ENCODE measurements around the gene RASL11A. TPM values are rescaled to one million over a fixed set of nuclear protein-coding genes. Genes with fewer than 3 reads are reported as not detected.
"Not testable (repeated sequence)": the region's sequence is repeated elsewhere in the genome, so short reads cannot be mapped to it uniquely, and the experiment has no call there.

The RASL11A gene
- total RNA-seq, 4 donors from 2014 or later: 18.9 to 36.1 (median 28.6) TPM

DNA sequence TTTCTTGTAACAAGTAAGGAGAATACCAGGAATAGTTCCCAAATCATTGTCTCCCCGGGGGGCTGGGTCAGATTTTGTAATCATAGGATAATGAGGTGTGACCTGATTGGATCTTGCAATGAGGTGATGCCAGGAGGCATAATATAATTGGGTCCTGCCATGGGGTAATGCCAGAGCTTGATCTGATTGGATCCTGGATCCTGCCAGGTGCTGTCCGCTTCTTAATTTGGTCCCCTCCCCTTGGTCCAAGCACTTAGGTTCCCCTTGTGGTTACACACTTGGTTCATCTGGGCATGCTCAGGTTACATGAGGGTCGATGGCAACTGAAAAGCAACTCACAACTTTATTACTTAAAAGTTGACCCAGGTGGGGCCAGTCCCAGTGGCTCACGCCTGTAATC is 20.1 kb downstream of the RASL11A start:
- no peaks in the 10 kb centered on the region for H3K27me3 ChIP-seq
- no peaks in the 10 kb centered on the region for H3K9me3 ChIP-seq
- H3K27ac ChIP-seq: no peak overlapping the region
- H3K4me3 ChIP-seq: no peak overlapping the region
- intact Hi-C loops (cut with DNase I; ENCODE audit: low total_unique reads): no loop called here
- TF ChIP-seq, protein P1, sequence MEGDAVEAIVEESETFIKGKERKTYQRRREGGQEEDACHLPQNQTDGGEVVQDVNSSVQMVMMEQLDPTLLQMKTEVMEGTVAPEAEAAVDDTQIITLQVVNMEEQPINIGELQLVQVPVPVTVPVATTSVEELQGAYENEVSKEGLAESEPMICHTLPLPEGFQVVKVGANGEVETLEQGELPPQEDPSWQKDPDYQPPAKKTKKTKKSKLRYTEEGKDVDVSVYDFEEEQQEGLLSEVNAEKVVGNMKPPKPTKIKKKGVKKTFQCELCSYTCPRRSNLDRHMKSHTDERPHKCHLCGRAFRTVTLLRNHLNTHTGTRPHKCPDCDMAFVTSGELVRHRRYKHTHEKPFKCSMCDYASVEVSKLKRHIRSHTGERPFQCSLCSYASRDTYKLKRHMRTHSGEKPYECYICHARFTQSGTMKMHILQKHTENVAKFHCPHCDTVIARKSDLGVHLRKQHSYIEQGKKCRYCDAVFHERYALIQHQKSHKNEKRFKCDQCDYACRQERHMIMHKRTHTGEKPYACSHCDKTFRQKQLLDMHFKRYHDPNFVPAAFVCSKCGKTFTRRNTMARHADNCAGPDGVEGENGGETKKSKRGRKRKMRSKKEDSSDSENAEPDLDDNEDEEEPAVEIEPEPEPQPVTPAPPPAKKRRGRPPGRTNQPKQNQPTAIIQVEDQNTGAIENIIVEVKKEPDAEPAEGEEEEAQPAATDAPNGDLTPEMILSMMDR (IDR thresholded peaks at IDR 0.05): no peak
- TF ChIP-seq POLR2A (IDR thresholded peaks at IDR 0.05): no peak
- H3K4me1 ChIP-seq: no peaks in the 10 kb centered on the region
- H3K36me3 ChIP-seq: no peaks in the 10 kb centered on the region
- DNase-seq: no peak

DNA sequence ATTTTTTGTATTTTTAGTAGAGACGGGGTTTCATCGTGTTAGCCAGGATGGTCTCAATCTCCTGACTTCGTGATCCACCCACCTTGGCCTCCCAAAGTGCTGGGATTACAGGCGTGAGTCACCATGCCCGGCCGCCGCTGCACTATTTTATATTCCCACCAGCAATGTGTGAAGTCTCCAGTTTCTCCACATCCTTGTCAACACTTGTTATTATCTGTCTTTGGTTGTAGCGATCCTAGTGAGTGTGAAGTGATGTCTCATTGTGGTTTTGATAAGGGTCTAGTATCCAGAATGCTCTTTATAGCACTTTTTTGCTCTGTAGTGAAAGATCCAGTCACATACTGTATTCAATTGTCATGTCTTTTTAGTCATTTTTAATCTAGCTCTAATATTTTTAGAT is 21.3 kb downstream of the RASL11A start:
- H3K36me3 ChIP-seq; H3K9me3 ChIP-seq; H3K4me3 ChIP-seq; intact Hi-C loops (cut with DNase I; ENCODE audit: low total_unique reads); H3K27me3 ChIP-seq; H3K4me1 ChIP-seq; DNase-seq; H3K27ac ChIP-seq: not testable (repeated sequence)

DNA sequence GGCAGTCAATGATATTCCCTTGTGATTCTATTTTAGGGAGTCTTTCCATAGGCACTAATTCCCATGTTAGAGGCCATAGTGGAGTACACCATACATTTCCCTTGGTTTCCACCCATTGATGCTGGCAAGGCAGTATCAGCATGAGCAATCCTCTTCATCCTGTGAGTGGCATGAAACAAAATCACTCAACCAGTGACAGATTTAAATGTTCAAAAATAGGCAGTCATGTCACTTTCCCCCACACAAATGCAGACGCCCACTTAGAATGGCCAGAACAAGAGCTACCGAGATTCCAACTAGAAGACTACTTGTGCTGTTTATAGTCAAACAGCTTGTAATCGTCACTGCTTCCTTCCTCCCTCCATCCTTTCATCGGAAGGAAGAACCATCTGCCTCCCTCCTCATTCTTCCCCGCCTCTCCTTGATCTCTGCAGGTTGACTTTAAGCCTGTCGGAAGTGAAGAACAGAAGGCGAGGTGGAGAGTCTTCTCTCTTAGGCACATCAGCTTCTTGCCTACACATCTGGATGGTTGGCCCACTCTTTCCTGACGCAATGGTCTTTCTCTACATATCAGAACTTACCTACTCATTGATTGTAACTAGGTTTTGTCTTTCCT is 22.6 kb downstream of the RASL11A start:
- Histone ChIP-seq H3K27me3 (no peaks in the 10 kb centered on the region), H3K4me3 (no peak overlapping the region), H3K27ac (no peak overlapping the region), H3K4me1 (no peaks in the 10 kb centered on the region), H3K36me3 (no peaks in the 10 kb centered on the region), H3K9me3 (no peaks in the 10 kb centered on the region)
- TF ChIP-seq, protein P1 (IDR thresholded peaks at IDR 0.05): no peak
- TF ChIP-seq POLR2A (IDR thresholded peaks at IDR 0.05): no peak
- no peak for DNase-seq
- intact Hi-C loops (cut with DNase I; ENCODE audit: low total_unique reads): no loop called here

DNA sequence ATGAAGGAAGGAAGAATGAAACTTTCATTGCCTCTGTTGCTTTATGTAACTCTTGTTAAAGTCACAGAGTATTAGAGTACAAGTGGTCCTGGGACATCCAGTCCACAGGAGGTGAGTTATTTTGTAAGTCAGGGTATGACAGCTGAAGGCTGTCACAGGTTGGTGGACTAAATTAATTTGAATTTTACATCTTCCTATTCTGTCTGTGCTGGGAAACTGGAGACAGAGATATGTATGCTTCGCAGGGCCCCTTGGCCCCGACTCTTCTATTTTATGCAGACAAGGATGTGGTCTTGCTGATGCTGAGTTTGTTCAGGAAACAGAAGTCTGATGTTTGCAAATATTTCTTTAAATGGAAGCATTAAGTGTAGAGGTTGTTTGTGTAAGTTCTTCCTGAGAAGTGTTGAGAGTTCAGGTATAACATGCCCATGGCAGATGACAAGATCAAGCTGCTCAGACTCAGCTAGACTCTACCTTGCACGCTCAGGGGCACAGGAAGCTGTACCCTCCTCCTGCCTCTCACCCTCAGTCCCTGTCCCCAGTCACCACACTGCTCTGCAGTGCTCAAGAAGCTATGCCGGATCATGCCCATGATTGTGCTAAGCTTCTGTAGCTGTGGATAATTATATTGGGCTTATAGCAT is 23.4 kb downstream of the RASL11A start:
- H3K27me3 ChIP-seq: no peaks in the 10 kb centered on the region
- DNase-seq: no peak
- no peaks in the 10 kb centered on the region for H3K4me1 ChIP-seq
- no peak overlapping the region for H3K4me3 ChIP-seq
- intact Hi-C loops (cut with DNase I; ENCODE audit: low total_unique reads): no loop called here
- no peaks in the 10 kb centered on the region for H3K9me3 ChIP-seq
- no peak overlapping the region for H3K27ac ChIP-seq
- TF ChIP-seq POLR2A (IDR thresholded peaks at IDR 0.05): no peak
- TF ChIP-seq, protein P1 (IDR thresholded peaks at IDR 0.05): no peak
- H3K36me3 ChIP-seq: no peaks in the 10 kb centered on the region

DNA sequence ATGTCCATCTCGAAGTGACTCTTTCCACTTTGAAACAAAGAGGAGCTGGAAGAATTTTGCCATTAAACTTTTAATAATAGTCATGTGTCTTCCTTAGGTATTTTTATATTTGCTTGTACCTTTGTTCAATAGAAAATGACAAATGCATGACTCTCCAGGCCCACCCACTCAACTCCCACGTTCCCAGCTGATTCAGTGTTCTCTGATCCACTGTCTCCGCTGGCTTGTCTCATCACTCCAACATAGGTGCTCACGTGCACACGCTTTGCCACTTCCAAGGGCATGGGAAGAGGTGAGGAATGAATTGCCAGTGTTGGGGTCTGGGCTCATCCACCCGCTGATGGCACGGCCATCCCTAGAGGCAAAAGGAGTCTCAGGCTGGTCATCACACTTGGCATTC is 24.5 kb downstream of the RASL11A start:
- intact Hi-C loops (cut with DNase I; ENCODE audit: low total_unique reads): no loop called here
- TF ChIP-seq, protein P1 (IDR thresholded peaks at IDR 0.05): no peak
- TF ChIP-seq POLR2A (IDR thresholded peaks at IDR 0.05): no peak
- DNase-seq: no peak
- H3K4me1 ChIP-seq: no peaks in the 10 kb centered on the region
- no peak overlapping the region for H3K4me3 ChIP-seq
- no peaks in the 10 kb centered on the region for H3K36me3 ChIP-seq
- H3K27me3 ChIP-seq: no peaks in the 10 kb centered on the region
- no peaks in the 10 kb centered on the region for H3K9me3 ChIP-seq
- no peak overlapping the region for H3K27ac ChIP-seq
